GM12878 (cell line): Measurements from ENCODE around the gene TGFBR1. TPM values are rescaled to one million over a fixed set of nuclear protein-coding genes. Genes with fewer than 3 reads are reported as not detected.

ENCODE experiments used
- BCLAF1 ChIP-seq: fragments of 450-650 bp; IDR thresholded peaks from 2 replicates; pipeline ENCODE4 v1.6.1; 2017; ENCODE audit warnings: antibody characterized with exemption, mild to moderate bottlenecking, moderate library complexity
- CEBPB ChIP-seq, 2 experiments: fragments of 150-350 bp in 1 of 2; IDR thresholded peaks; 2 replicates each; pipeline ENCODE4 v1.6.1; 2012 to 2014; ENCODE audit warnings: low read depth in 2 of 2, low read length in 2 of 2, borderline replicate concordance in 1 of 2, inconsistent platforms in 1 of 2
- CHD2 ChIP-seq: IDR thresholded peaks from 2 replicates; pipeline ENCODE4 v1.6.1; 2011; ENCODE audit warnings: low read depth, low read length, improper control_type of control experiment, borderline replicate concordance
- CREM ChIP-seq: IDR thresholded peaks from 2 replicates; pipeline ENCODE4 v1.6.1; 2014; ENCODE audit warnings: antibody characterized with exemption, low read depth
- E2F8 ChIP-seq: fragments of 450-650 bp; IDR thresholded peaks from 2 replicates; pipeline ENCODE4 v1.6.1; 2018; ENCODE audit warnings: mild to moderate bottlenecking, low read depth, moderate library complexity; ENCODE audit not compliant: partially characterized antibody
- EZH2 ChIP-seq: IDR thresholded peaks from 2 replicates; pipeline ENCODE4 v1.6.1; 2012; ENCODE audit warnings: low read depth, mild to moderate bottlenecking, control low read depth, inconsistent platforms, low read length, borderline replicate concordance; ENCODE audit not compliant: control insufficient read depth
- FOXM1 ChIP-seq: IDR thresholded peaks from 2 replicates; pipeline ENCODE4 v1.6.1; 2012; ENCODE audit warnings: low read depth, mild to moderate bottlenecking, inconsistent platforms, low read length, moderate library complexity
- HCFC1 ChIP-seq: fragments of 150-350 bp; IDR thresholded peaks from 2 replicates; pipeline ENCODE4 v1.6.1; 2014; ENCODE audit warnings: low read length
- IKZF1 ChIP-seq: fragments of 450-650 bp; conservative IDR thresholded peaks from 2 replicates; pipeline ENCODE4 v1.6.1; 2017; ENCODE audit warnings: antibody characterized with exemption, mild to moderate bottlenecking
- IKZF2 ChIP-seq, 2 experiments: fragments of 450-650 bp; IDR thresholded peaks; 2 replicates each; pipeline ENCODE4 v1.6.1; 2017; ENCODE audit warnings: mild to moderate bottlenecking in 2 of 2, moderate library complexity in 2 of 2
- IRF3 ChIP-seq: fragments of 450-650 bp; IDR thresholded peaks from 2 replicates; pipeline ENCODE4 v1.6.1; 2014; ENCODE audit warnings: mild to moderate bottlenecking
- MYB ChIP-seq: fragments of 150-350 bp; IDR thresholded peaks from 2 replicates; pipeline ENCODE4 v1.6.1; 2014; ENCODE audit warnings: mild to moderate bottlenecking, low read depth, low read length, borderline replicate concordance
- NFYA ChIP-seq: IDR thresholded peaks from 2 replicates; pipeline ENCODE4 v1.6.1; 2011; ENCODE audit warnings: low read depth, mild to moderate bottlenecking, low read length, improper control_type of control experiment, borderline replicate concordance
- PML ChIP-seq: IDR thresholded peaks from 2 replicates; pipeline ENCODE4 v1.6.1; 2012; ENCODE audit warnings: low read length, inconsistent platforms
- POLR2AphosphoS5 ChIP-seq: IDR thresholded peaks from 2 replicates; pipeline ENCODE4 v1.6.1; 2011; ENCODE audit warnings: mild to moderate bottlenecking, low read length, inconsistent platforms
- RFX5 ChIP-seq: IDR thresholded peaks from 2 replicates; pipeline ENCODE4 v1.6.1; 2011; ENCODE audit warnings: low read depth, low read length, improper control_type of control experiment
- SKIL ChIP-seq: fragments of 450-650 bp; IDR thresholded peaks from 2 replicates; pipeline ENCODE4 v1.6.1; 2017; ENCODE audit warnings: mild to moderate bottlenecking, low read depth, inconsistent platforms; ENCODE audit not compliant: poor library complexity, severe bottlenecking
- ZBTB11 ChIP-seq: fragments of 450-650 bp; formaldehyde crosslinking; IDR thresholded peaks from 2 replicates; pipeline ENCODE4 v1.5.0; 2022; ENCODE audit warnings: mild to moderate bottlenecking, missing genetic modification characterization
- polyA plus RNA-seq, 11 experiments: library from polyadenylated mRNA; depleted of rRNA in 4 of 11; unstranded in 6 of 11; stranded (reverse) in 5 of 11; fragments of >200 nt; fragmentation: Nextera tagmentation in 4 of 11; fragmentation: Illumina TruSeq in 1 of 11; extraction: Ambion mirVana in 4 of 11; extraction: Trizol in 1 of 11; gene quantifications; 1 replicate in 1 of 11; 2 replicates in 10 of 11; pipeline versions ENCODE4 v1.2.1 to v1.2.3, GENCODE V29; 2011 to 2016; ENCODE audit warnings: inconsistent platforms in 2 of 11, missing spikeins in 2 of 11, low read depth in 1 of 11
- total RNA-seq, 4 experiments: library from RNA; depleted of rRNA in 3 of 4; stranded (reverse); fragments of >200 nt in 3 of 4; fragmentation: Illumina TruSeq in 1 of 4; extraction: Trizol in 1 of 4; gene quantifications; 2 replicates each; pipeline versions ENCODE4 v1.2.1 to v1.2.3, GENCODE V29; 2013 to 2021

The TGFBR1 gene
- total and polyA plus RNA-seq, 10 of the 15 experiments (the other 5 are each of a cell fraction or from before 2014, with no cell fraction given): 2.9 to 27.2 (median 16.6) TPM

- TF ChIP-seq ZBTB11 (CRISPR knock-in tag): 0 out of 2 replicates have a peak, but pooled peaks have one; percentile 17
- TF ChIP-seq IKZF2 (IDR thresholded peaks at IDR 0.05): peak; percentile 97 to 98
- 0 out of 2 replicates have a peak, but pooled peaks have one; percentile 57 for TF ChIP-seq PML
- no peak for TF ChIP-seq BCLAF1
- TF ChIP-seq E2F8: no peak
- no peak for TF ChIP-seq HCFC1
- peak; percentile 91 for TF ChIP-seq SKIL
- TF ChIP-seq CREM: peak; percentile 96
- TF ChIP-seq IRF3: no peak
- TF ChIP-seq FOXM1: peak; percentile 98
- TF ChIP-seq NFYA: no peak
- peak in 1 of 2 experiments; percentile 75; a peak in 1 of 4 replicates for TF ChIP-seq CEBPB (IDR thresholded peaks at IDR 0.05; ENCODE audit: borderline replicate concordance in 1 of 2, low read depth in 2 of 2, low read length in 2 of 2)
- peak; percentile 97 for TF ChIP-seq IKZF1
- TF ChIP-seq POLR2AphosphoS5: peak; percentile 53; the same call in 1 of the 2 replicates
- no peak for TF ChIP-seq RFX5
- TF ChIP-seq MYB: peak; percentile 83
- TF ChIP-seq CHD2: peak; percentile 86
- no peak for TF ChIP-seq EZH2
Measured at GRCh38 chr9:99181621-99182020, 76.7 kb downstream of the TGFBR1 start (continued).
